Kasumi-1 (cell line): Measurements from ENCODE around the gene VPS13A.
"Not testable (repeated sequence)": the region's sequence is repeated elsewhere in the genome, so short reads cannot be mapped to it uniquely, and the experiment has no call there.

Experiments
- DNase-seq, 2 experiments: peaks; one replicate each; lab custom pipeline; 2025; lab: John Stamatoyannopoulos, UW

VPS13A gene

DNA sequence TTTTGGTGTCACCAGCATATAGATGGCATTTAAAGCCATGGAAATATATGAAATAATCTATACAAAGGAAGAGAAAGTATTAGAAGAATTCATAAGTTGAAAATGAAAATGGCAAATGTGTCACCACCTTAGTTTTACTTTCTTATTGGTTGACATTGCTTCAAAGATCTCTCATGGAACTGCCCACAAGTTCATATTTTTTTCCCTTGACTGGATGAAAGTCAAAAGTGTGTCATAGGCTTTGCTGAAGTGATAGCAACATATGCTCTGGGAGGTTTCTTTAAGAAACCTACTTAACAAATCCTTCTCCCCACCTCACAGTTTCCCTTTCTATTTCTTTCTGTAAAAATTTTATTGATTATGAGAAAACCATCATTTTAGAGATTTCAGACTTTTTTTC is 127.2 kb downstream of the VPS13A start:
- no peak for DNase-seq

DNA sequence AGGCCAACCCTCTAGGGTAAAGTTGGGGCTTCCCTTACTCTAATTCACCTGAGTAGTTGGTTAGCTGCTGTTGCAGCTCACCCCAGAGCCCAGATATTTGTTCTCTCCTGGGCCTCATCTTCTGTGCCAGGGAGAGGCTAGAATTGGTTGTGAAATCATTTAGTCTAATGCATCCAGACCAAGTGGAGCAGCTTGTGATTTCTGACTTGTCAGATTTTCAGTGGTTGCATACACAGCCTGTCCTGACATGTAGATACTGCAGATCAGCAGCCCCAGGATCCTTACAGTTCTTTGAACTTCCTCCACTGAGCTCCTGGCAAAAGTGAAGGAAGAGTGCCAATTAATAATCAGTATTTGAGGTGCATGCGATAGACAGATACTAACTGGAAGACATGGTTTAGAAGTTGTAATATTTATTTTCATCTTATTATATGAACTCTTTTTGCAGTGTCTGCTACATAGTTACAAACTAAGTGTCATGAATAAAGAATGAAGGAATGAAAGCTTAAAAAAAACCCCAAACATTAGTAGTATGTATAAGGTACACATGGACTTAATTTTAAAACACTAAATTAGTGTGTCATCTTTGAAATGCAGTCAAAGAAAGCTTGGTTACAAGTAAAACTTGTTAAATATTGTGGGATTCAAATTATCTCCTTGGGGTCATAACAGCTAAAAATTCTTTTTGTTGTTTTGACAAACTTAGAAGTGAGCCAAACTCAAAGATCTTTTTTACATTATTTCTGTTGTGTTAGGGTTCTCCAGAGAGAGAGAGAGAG is 128.5 kb downstream of the VPS13A start:
- DNase-seq, result no peak

DNA sequence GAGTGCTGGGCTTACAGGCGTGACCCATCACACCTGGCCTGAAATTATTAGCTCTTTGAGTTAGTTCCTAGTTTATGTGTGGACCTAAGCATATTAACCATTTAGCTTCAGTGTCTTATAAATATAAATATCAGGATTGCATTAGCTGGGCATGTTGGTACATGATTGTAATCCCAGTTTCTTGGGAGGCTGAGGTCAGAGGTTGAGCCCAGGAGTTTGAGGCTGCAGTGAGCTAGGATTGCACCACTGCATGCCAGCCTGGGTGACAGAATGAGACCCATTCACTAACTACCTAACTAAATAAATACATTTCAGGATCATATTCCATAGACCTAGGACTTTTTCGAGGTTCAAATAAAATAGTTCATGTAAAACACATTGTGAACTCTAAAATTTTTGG is 129.8 kb downstream of the VPS13A start:
- no peak for DNase-seq

DNA sequence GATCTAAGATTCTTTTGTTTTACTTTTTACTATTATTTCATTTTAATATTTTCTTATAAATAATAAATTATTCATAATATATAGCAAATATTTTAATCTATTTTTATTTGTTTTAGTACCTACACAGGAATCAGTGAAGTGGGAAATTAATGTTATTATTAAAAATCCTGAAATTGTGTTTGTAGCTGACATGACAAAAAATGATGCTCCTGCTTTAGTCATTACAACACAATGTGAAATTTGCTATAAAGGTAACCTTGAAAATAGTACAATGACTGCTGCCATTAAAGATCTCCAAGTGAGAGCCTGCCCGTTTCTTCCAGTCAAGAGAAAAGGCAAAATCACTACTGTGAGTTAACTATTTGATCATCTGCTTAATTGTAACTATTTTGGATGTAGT is 138.7 kb downstream of the VPS13A start:
- DNase-seq, result no peak

DNA sequence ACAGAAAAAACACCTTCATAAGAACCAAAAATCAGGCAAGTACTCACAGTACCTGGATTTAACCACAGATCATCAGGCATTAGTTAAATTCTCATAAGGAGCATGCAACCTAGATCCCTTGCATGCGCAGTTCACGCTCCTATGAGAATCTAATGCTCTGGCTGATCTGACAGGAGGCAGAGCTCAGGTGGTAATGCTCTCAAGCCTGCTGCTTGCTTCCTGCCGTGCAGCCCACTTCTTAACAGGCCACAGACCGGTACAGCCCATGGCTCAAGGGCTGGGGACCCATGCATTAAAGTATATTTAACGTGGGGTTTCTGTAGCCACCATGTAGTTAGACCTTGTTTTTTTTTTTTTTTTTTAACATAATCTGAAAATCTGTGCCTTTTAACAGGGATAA is 147.7 kb downstream of the VPS13A start:
- DNase-seq, result no peak

DNA sequence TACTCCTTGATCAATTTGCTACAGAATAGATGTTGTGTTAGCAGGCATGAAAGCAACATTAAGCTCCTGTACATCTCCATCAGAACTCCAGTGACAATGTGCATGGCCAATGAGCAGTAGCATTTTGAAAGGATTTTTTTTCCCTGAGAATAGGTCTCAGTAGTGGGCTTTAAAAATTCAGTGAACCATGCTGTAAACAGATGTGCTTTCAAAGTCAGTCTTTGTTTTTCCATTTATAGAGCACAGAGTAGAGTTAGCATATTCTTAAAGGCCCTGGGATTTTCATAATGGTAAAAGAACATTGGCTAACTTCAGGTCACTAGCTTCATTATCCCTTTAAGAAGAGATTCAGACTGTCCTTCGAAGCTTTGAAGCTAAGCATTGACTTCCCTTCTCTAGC is 150.8 kb downstream of the VPS13A start:
- DNase-seq, result no peak

DNA sequence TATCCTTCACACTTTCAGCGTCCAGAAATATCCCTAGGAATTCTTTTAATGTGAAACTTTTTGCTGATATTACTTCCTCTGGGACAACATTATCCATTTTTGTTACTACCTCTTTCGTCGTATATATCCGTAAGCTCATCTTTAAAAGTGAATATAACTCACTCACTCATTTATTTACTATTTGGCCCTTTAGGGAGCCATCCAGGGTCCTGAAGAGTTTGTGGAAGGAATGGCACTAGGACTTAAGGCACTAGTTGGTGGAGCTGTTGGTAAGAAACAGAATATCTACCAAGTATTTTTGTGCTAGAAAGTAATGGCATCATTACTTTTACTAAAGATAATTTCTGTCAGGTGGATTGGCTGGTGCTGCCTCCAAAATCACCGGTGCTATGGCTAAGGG is 192.7 kb downstream of the VPS13A start:
- DNase-seq, result no peak

DNA sequence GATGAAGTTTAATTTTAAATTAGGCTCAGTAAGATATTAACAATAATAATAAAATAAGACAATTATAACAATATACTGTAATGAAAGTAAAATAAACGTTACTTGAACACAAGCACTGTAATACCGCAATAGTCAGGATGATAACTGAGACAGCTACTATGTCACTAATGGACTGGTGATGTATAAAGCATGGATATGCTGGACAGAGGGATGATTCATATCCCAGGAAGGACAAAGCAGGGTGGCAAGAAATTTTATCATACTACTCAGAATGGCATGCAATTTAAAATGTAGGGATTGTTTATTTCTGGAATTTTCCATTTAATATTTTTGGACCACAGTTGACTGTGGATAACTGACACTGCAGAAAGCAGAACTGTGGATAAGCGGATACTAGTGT is 196.9 kb downstream of the VPS13A start:
- DNase-seq, result no peak

DNA sequence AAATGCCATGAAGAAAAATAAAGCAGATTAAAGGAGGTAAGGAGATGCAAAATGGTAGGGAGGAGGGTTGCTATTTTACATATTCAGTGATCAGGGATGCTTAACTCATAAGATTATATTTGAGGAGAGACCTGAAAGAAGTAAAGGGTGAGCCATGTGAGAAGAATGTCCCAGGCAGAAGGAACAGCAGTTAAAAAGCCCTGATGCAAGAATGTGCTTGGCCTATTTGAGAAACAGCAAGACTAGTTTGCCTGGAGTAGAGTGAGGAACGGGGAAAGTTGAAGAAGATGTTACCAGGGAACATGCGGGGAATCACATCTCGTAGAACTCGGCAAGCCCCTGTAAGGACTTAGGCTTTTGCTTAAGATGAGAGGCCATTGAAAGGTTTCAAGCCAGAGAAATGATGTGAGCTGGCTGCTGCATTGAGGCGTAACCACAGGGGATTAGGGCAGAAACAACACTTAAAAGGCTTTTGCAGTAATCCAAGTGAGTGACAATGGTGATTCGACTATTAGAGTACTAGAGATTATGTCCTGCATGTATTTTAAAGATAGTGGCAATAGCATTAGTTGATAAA is 198.7 kb downstream of the VPS13A start:
- DNase-seq, result no peak

DNA sequence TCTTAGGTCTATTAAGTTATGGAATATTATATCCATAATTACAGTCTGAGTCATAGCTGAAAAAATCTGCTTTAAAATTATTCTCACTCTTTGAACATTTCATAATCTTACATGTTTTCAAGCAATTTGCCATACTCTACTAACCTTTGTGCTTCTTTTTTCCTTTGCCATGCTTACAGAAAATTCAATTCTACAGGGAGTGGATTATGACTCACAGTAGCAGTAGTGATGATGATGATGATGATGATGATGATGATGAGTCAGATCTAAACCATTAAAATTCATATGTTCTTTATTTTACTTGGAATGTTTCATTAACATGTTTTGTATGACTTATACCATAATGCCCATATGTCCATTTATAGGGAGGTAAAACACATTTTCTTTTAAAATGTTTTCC is 207.1 kb downstream of the VPS13A start:
- DNase-seq, result no peak

DNA sequence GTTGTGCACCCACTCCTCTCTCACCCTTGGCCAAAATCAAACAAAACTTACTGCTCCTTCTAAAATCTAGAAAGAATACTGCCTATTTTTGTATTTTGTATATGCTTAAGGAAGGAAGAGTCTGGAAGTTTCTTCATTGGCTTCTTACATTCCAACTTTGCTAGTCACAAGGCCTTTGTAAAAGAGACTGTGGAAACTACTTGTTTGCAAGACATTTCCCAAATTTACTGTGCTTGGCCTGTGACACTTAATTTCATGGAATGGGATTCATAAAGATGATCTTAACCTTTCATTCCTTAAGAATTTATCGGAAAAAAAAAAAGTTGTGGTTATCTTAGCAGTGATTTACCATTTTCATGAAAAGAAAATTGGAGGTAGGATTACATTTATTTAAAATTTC is 208.9 kb downstream of the VPS13A start:
- DNase-seq, result no peak

DNA sequence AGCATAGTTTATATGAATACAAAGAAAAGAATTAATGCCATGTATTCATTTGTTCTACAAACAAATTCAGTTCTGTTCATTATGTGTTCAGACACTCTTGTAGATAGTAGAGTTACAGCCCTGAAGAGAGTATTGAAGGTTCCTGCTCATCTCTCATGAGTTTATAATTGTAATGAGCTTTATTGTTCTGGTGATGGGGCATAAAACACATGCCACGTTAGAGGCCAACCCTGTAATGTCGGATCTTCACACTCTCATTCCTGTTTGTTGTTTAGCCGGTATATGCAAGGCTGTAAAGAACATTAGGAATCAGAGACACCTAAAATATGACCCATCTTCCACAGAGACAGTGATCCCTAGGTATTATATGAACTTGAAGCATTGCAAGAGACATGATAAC is 214.5 kb downstream of the VPS13A start:
- DNase-seq, result no peak

DNA sequence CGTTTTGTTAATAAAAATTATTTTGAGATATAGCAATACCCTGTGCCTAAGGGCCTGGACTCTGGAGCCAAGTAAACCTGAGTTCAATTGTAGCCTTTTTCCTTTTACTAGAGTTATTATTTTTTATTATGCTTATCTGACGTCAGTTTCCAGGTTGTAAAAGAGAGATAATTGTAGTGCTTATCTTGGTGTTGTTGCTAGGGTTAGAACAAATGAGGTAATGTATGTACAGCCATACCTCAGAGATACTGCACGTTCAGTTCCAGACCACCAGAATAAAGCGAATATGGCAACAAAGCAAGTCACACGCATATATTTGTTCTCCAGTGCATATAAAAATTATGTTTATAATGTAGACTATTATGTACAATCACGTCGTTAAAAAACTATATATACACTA is 215.0 kb downstream of the VPS13A start:
- no peak for DNase-seq

DNA sequence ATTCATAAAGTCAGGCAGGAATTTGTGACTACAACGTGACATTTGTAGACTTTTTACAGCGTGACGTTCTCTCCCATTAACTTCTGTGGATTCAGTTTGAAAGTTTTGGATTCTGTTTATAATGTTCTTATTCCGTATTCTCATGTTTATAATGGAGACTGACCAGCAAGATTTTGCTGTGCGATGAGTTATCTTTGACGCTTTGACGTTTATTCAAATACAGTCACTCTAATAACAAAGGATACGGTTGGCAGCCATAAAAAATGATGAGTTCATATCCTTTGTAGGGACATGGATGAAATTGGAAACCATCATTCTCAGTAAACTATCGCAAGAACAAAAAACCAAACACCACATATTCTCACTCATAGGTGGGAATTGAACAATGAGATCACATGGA is 221.2 kb downstream of the VPS13A start:
- not testable (repeated sequence) for DNase-seq

DNA sequence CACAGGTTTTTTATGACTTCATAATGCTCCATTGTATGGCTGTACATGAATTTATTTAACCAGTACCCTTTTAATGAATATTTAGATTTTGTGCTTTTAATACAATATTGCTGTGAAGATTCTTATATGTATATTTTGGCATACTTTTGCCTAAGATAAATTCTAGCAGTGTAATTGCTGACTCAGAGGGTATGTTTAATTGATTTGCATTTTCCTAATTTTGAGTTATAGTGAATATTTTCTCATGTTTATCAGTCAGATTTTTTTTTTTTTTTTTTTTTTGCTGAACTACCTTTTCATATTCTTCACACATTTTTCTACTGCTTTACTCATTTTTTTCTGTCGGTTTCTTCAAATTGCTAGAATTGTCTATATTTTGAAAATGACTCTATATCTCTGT is 222.6 kb downstream of the VPS13A start:
- DNase-seq, result no peak

DNA sequence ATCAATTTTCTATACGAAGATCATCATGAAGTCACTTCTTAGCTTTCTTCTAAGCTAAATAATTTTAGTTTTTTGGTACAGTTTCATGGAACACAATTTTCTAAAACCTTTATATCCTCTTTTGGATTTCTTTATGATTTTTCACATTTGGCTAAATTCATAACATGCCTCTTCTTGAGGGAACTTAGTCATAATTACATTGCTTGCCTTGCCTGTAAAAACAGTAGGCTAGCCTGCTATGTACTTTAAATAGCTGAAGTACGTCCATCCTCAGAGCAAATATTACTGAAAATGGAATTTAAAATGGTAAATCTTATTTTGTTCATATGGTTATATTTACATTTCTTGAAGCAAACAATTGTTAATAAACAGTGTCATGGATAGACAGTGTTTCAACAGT is 225.0 kb downstream of the VPS13A start:
- no peak for DNase-seq

DNA sequence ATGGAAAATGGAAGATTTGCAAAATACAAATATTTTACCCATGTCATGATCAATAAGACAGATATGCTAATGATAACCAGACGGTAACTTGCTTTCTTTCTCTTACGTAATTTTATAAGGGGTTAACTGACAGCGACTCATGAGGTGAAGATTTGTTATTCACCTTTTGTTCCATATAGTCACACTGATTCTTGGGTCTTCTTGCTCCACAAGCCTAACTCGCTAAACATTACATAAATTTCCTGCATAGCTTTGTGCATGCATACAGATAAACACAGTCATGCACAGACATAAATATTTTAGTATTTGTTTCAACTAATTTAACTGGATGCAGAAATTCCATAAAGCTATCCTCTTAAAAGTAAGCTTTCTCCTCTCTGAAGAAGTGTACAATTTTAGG is 225.9 kb downstream of the VPS13A start:
- DNase-seq, result no peak

DNA sequence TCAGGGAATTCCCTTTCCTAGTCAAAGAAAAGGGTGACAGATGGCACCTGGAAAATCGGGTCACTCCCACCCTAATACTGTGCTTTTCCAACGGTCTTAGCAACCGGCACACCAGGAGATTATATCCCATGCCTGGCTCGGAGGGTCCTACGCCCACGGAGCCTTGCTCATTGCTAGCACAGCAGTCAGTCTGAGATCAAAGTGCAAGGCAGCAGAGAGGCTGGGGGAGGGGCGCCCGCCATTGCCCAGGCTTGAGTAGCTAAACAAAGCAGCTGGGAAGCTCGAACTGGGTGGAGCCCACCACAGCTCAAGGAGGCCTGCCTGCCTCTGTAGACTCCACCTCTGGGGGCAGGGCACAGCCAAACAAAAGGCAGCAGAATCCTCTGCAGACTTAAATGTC is 231.2 kb downstream of the VPS13A start:
- DNase-seq, result not testable (repeated sequence)

DNA sequence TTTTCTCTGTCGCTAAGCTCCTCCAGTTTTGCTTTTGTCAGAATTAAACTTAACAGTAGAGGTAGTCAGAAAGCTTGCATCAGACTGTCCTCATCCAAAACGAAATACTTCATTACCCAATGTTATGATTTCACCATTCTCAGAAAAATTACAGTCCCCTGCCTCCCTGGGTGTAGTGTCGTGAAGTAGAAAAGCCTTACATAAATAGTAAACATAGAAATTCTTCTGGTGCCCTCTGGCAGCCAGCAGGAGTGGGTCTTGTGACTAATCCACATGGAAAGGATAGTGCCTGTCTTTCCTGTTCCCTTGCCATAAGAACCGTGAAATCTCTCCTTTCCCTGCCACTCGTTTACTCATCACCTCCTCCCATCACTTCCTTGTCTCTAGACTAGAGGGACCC is 240.2 kb downstream of the VPS13A start:
- DNase-seq, result no peak

DNA sequence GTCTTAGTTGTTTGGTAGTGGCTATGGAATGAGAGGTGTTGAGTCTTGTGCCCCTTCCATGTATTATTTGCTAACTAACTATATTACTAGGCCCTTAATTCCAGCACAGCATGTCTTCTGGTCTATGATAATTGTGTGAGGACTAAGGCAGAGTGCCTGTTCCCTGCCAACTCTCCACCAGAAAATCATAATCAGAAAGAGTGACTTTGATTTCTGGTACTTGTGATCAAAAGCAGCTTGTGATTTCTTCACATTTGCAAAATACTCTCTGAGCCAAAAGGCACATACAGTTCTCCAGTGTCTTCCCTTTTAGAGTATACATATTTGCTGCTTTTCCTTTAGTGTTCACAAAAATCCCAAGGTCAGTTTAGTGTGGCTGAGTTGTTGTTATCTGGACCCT is 240.9 kb downstream of the VPS13A start:
- DNase-seq, result no peak

DNA sequence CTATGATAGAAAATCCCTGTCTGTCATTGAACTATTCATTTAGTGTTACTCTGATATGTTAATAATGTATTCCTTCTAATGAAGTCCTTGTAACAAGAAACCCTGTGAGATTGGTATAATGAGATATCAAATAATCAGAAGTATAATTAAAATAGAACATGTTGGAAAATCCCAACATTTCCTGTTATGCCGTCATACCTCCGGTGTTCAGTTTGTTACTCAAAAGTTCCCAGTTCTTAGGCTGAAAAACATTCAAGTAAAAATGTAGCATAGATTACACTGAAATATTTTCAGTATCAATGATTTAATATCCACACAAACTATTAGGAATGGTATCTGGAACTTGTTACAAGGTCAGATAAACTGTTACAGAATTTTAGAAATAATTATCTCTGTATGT is 243.3 kb downstream of the VPS13A start:
- no peak for DNase-seq

DNA sequence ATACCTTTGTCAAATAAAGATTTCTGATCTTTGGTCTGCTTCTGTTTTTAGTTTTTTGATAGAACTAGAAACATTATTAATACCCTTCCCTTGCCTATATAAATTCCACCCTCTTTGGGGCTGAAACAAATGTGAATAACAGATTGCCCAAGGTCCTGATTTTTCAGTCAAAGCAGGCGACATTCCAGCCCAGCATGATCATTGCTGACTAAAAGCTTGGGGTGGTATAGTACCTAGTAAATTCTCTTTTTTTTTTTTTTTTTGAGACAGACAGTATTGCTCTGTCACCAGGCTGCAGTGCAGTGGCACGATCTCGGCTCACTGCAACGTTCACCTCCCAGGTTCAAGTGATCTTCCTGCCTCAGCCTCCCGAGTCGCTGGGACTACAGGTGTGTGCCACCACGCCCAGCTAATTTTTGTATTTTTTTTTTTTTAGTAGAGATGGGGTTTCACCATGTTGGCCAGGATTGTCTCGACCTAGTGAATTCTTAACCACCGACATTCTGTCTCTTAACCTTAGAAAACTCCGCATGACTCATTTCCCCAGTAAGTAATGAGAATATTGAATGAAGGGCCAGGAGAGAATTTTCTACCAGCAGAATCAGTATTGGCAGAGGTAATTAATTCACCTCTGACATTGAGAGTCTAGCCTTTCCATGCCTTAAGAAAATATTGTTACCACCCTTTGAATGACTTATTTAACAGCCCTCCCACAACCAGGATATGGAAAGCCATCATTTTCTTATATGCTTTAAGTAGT is 244.4 kb downstream of the VPS13A start:
- no peak for DNase-seq

DNA sequence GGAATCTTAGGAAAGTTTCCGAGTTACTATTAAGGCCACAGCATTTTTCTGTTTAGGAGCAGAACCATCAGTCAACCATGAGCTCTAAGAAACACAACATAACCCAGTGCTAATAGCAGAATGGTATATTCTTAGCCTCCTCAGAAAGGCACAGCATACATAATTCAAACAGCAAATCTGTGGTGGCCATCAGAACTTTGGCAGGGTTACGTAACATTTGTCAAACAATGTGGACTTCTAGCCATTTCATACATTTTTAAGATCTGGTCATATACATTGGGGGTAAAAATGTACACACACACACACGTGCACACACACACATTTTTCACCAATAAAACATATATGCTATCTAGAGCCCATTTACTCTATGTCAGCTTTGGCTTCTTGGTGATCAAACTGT is 245.6 kb downstream of the VPS13A start:
- no peak for DNase-seq
